CD4-positive, alpha-beta T cell (primary cell): Measurements from ENCODE around the gene AAK1. TPM values are rescaled to one million over a fixed set of nuclear protein-coding genes. Genes with fewer than 3 reads are reported as not detected.

Experiments
- ATAC-seq: fragments of 200-7000 bp; cut with Tn5 transposase; one replicate; pipeline ENCODE4 v1.10.0; 2022; ENCODE audit warnings: mild to moderate bottlenecking; ENCODE audit not compliant: poor library complexity
- CTCF ChIA-PET: fragments of 350-600 bp; sonication (Branson Sonifier 250); formaldehyde crosslinking; loops from one replicate; lab custom pipeline; 2021; ENCODE audit warnings: antibody characterized with exemption, inconsistent platforms; lab: Charles Lee
- POLR2A ChIA-PET: fragments of 350-600 bp; sonication (Branson Sonifier 250); formaldehyde crosslinking; loops from one replicate; lab custom pipeline; 2021; ENCODE audit warnings: antibody characterized with exemption, inconsistent platforms; lab: Charles Lee
- DNase-seq, 14 experiments: peaks; one replicate each; pipeline ENCODE4 v3.0.0-alpha.2; 2013 to 2020; ENCODE audit warnings: mixed read lengths in 2 of 14
- H3K27ac ChIP-seq, 2 donors: one replicate each; pipeline versions ENCODE4 v1.5.1 to v1.7.0; 2013; ENCODE audit warnings: low read length in 2 of 2, low read depth in 1 of 2, mild to moderate bottlenecking in 1 of 2
- H3K27me3 ChIP-seq, 2 experiments: 1 replicate in 1 of 2; 2 replicates in 1 of 2; pipeline versions ENCODE4 v1.6.1 to v1.7.0; 2013; ENCODE audit warnings: low read length in 2 of 2, control low read depth in 1 of 2, mild to moderate bottlenecking in 1 of 2, moderate library complexity in 1 of 2; ENCODE audit not compliant: insufficient read depth in 2 of 2, control insufficient read depth in 1 of 2
- H3K36me3 ChIP-seq: one replicate; pipeline ENCODE4 v1.6.1; 2013; ENCODE audit warnings: low read length, control low read depth; ENCODE audit not compliant: insufficient read depth
- H3K4me1 ChIP-seq: one replicate; pipeline ENCODE4 v1.6.1; 2013; ENCODE audit warnings: low read length, control low read depth; ENCODE audit not compliant: insufficient read depth
- H3K4me3 ChIP-seq: one replicate; pipeline ENCODE4 v1.5.1; 2013; ENCODE audit warnings: mild to moderate bottlenecking, low read length, moderate library complexity
- H3K9me3 ChIP-seq, 2 experiments: 1 replicate in 1 of 2; 2 replicates in 1 of 2; pipeline versions ENCODE4 v1.6.1 to v1.7.0; 2013; ENCODE audit warnings: low read length in 2 of 2, mild to moderate bottlenecking in 2 of 2, control low read depth in 1 of 2, moderate library complexity in 1 of 2; ENCODE audit not compliant: control insufficient read depth in 1 of 2, insufficient read depth in 1 of 2
- H3K27ac Mint-ChIP-seq: one replicate; pipeline ENCODE4 v1.8.0; 2020; ENCODE audit warnings: mixed read lengths
- H3K27me3 Mint-ChIP-seq: one replicate; pipeline ENCODE4 v1.8.0; 2021; ENCODE audit warnings: mixed read lengths
- H3K36me3 Mint-ChIP-seq: one replicate; pipeline ENCODE4 v1.8.0; 2021; ENCODE audit warnings: low read depth, mixed read lengths
- H3K4me1 Mint-ChIP-seq: one replicate; pipeline ENCODE4 v1.8.0; 2021; ENCODE audit warnings: low read depth, mixed read lengths
- H3K4me3 Mint-ChIP-seq: one replicate; pipeline ENCODE4 v1.8.0; 2020; ENCODE audit warnings: mild to moderate bottlenecking, mixed read lengths
- H3K9me3 Mint-ChIP-seq: one replicate; pipeline ENCODE4 v1.8.0; 2020; ENCODE audit warnings: mixed read lengths
- CTCF ChIP-seq: fragments of 200-600 bp; IDR thresholded peaks from one replicate; pipeline ENCODE4 v1.8.0; 2022; ENCODE audit warnings: antibody characterized with exemption, mild to moderate bottlenecking
- intact Hi-C, 2 experiments: fragments of 100-400 bp; cut with DNase I in 1 of 2; cut with micrococcal nuclease in 1 of 2; formaldehyde crosslinking; loops; one replicate each; pipeline versions ENCODE4 v1.15.1 to v1.9.0; 2023 to 2025; cut with DNase I, micrococcal nuclease
- total RNA-seq, 174 experiments: library from RNA in 2 of 174; stranded (reverse) in 2 of 174; gene quantifications; one replicate each; pipeline ENCODE4 v1.2.3 and lab custom pipeline; 2021 to 2026

The AAK1 gene
- total RNA-seq, 2 experiments from 2014 or later = 201 to 208 TPM

- DNase-seq = no peak
- POLR2A ChIA-PET = interaction anchor here (0.7 to 5.1 kb wide), 7 partner anchors 11 to 28 kb away, joined by 3 to 14 read pairs (median 4); partner anchors contain the start of gene AAK1
- intact Hi-C loops = loop anchor here in 1 of 2 experiments (2.0 to 5.0 kb wide), 2 partner anchors 16 to 36 kb away; no protein-coding TSS in a partner anchor
These were observed 25.2 kb downstream of the AAK1 start for GRCh38 chr2:69618362-69618761.

GRCh38 chr2:69617744-69618143 is 25.8 kb downstream of the AAK1 start:
- Histone ChIP-seq H3K27me3 (no peaks in the 10 kb centered on the region), H3K27ac (no peak overlapping the region), H3K9me3 (peaks cover 0 to 3% of the 10 kb centered on the region in 2 experiments), H3K4me3 (no peak overlapping the region), H3K4me1 (peaks cover 89% of the 10 kb centered on the region), H3K36me3 (peaks cover 39% of the 10 kb centered on the region)
- peaks cover 37% of the 10 kb centered on the region for H3K36me3 Mint-ChIP-seq
- no peak for DNase-seq
- no peaks in the 10 kb centered on the region for H3K27me3 Mint-ChIP-seq
- H3K4me3 Mint-ChIP-seq = no peak overlapping the region
- TF ChIP-seq CTCF = no peak
- intact Hi-C loops = loop anchor here in 1 of 2 experiments (2.0 to 5.0 kb wide), 2 partner anchors 15 to 35 kb away; no protein-coding TSS in a partner anchor
- no peak overlapping the region for H3K27ac Mint-ChIP-seq
- H3K4me1 Mint-ChIP-seq = peaks cover 38% of the 10 kb centered on the region
- CTCF ChIA-PET = interaction anchor here (0.7 to 2.1 kb wide), 4 partner anchors 11 to 27 kb away, joined by 3 to 7 read pairs (median 4); no protein-coding TSS in a partner anchor
- POLR2A ChIA-PET = interaction anchor here (0.7 to 2.6 kb wide), 6 partner anchors 11 to 28 kb away, joined by 3 to 11 read pairs (median 4); partner anchors contain the start of gene AAK1
- no peak for ATAC-seq
- H3K9me3 Mint-ChIP-seq = no peaks in the 10 kb centered on the region

More at GRCh38 chr2:69618362-69618761, 25.2 kb downstream of the AAK1 start:
- Histone ChIP-seq H3K9me3 (peaks cover 0 to 3% of the 10 kb centered on the region in 2 experiments), H3K36me3 (peaks cover 33% of the 10 kb centered on the region), H3K27me3 (no peaks in the 10 kb centered on the region), H3K27ac (peak overlapping the region in 1 of 2 donors; percentile 13), H3K4me3 (no peak overlapping the region), H3K4me1 (peaks cover 89% of the 10 kb centered on the region)
- H3K4me1 Mint-ChIP-seq = peaks cover 31% of the 10 kb centered on the region
- H3K36me3 Mint-ChIP-seq = peaks cover 35% of the 10 kb centered on the region
- H3K9me3 Mint-ChIP-seq = no peaks in the 10 kb centered on the region
- H3K27me3 Mint-ChIP-seq = no peaks in the 10 kb centered on the region
- no peak overlapping the region for H3K27ac Mint-ChIP-seq
- CTCF ChIA-PET = interaction anchor here (0.7 to 2.1 kb wide), 4 partner anchors 10 to 26 kb away, joined by 3 to 7 read pairs (median 4); no protein-coding TSS in a partner anchor
- ATAC-seq = no peak
- no peak overlapping the region for H3K4me3 Mint-ChIP-seq
- TF ChIP-seq CTCF = no peak

GRCh38 chr2:69616755-69617154 is 26.8 kb downstream of the AAK1 start:
- Histone ChIP-seq H3K27ac (no peak overlapping the region), H3K27me3 (no peaks in the 10 kb centered on the region), H3K9me3 (peaks cover 0 to 3% of the 10 kb centered on the region in 2 experiments), H3K4me1 (peaks cover 83% of the 10 kb centered on the region), H3K36me3 (peaks cover 41% of the 10 kb centered on the region), H3K4me3 (no peak overlapping the region)
- peak overlapping the region; percentile 40 for H3K4me3 Mint-ChIP-seq
- intact Hi-C loops = loop anchor here in 1 of 2 experiments (5.0 kb wide), 1 partner anchor 34 kb away; no protein-coding TSS in a partner anchor
- ChIA-PET CTCF (interaction anchor here (1.5 to 2.1 kb wide), 2 partner anchors 20 to 28 kb away, joined by 7 read pairs; no protein-coding TSS in a partner anchor), POLR2A (interaction anchor here (0.6 to 2.6 kb wide), 3 partner anchors 27 to 46 kb away, joined by 3 to 11 read pairs (median 3); partner anchors contain the start of gene AAK1)
- no peaks in the 10 kb centered on the region for H3K9me3 Mint-ChIP-seq
- peak in 9 of 14 experiments; percentile 8 to 75 (median 22) for DNase-seq
- peak; percentile 72 for ATAC-seq
- no peaks in the 10 kb centered on the region for H3K27me3 Mint-ChIP-seq
- peaks cover 45% of the 10 kb centered on the region for H3K36me3 Mint-ChIP-seq
- peaks cover 45% of the 10 kb centered on the region for H3K4me1 Mint-ChIP-seq
- H3K27ac Mint-ChIP-seq = no peak overlapping the region
- TF ChIP-seq CTCF = no peak
